ENCODE results near the gene XAB2.

XAB2 gene

DNA sequence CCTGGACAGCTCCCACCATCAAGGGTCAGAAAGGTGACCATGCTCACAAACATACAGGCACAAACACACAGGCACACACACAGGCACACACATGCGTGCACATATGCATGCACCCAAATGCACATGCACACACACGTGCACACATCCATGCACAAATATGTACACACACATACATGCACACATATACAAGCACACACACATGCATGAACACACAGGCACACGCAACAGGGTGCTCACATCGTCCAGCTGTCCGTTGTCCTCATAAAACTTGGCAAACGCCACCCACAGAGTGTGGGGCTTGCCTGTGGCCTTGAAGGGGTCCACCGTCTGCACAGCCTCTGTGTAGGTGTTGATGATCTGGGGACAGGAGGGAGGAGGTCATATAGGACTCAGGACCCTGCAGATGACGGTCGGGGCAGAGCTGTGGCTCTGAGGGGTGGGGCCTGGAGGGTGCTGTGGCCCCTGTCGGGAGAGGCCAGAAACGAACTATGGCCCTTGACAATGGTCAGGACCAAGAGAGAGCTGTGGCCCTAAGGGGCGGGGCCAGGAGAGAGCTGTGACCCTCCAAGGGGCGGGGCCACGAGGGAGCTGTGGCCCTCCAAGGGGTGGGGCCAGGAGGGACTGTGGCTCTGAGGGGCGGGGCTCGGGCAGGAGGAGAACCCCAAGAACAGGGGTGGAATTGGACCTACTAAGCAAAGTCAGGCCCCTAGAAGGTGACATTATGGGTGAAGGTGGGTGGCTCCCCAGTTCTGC is 6.2 kb downstream of the XAB2 start:
- no peak for DNase-seq (ENCODE audit: low spot score)
- TF ChIP-seq CTCF (IDR thresholded peaks at IDR 0.05; ENCODE audit: extremely low read depth, missing control alignments), result no peak

GRCh38 chr19:7620442-7621412 is 8.6 kb downstream of the XAB2 start:
- DNase-seq (ENCODE audit: low spot score), result no peak
- no peak for TF ChIP-seq CTCF (IDR thresholded peaks at IDR 0.05; ENCODE audit: extremely low read depth, missing control alignments)

- no peak for DNase-seq (ENCODE audit: low spot score)
Observed at GRCh38 chr19:7619671-7620441, 9.5 kb downstream of the XAB2 start.

GRCh38 chr19:7618771-7619510 is 10.4 kb downstream of the XAB2 start:
- no peak for DNase-seq (ENCODE audit: low spot score)
- TF ChIP-seq CTCF (IDR thresholded peaks at IDR 0.05; ENCODE audit: extremely low read depth, missing control alignments), result no peak

More at GRCh38 chr19:7619671-7620441, 9.5 kb downstream of the XAB2 start:
- no peak for TF ChIP-seq CTCF (IDR thresholded peaks at IDR 0.05; ENCODE audit: extremely low read depth, missing control alignments)

- DNase-seq (ENCODE audit: low spot score), result no peak
- no peak for TF ChIP-seq CTCF (IDR thresholded peaks at IDR 0.05; ENCODE audit: extremely low read depth, missing control alignments)
Observed at GRCh38 chr19:7618348-7618747, 11.0 kb downstream of the XAB2 start.

DNA sequence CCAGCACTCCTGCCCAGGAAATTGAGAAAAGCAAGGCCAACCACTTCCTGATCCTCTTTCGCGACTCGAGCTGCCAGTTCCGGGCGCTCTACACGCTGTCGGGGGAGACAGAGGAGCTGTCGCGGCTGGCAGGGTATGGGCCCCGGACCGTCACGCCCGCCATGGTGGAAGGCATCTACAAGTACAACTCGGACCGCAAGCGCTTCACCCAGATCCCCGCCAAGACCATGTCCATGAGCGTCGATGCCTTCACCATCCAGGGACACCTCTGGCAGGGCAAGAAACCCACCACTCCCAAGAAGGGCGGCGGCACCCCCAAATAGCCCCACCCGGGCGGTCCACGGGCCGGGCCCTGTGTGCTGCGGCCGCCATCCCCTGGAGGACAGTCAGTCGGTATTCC is 11.6 kb downstream of the XAB2 start:
- DNase-seq (ENCODE audit: low spot score), result no peak
- TF ChIP-seq CTCF (IDR thresholded peaks at IDR 0.05; ENCODE audit: extremely low read depth, missing control alignments), result no peak
